OCI-LY7 (cell line): ENCODE measurements around the gene FNTB. TPM values are rescaled to one million over a fixed set of nuclear protein-coding genes. Genes with fewer than 3 reads are reported as not detected.
A peak's percentile ranks its signal among the peaks of the same experiment; 100 is the strongest.

ENCODE experiments used
- BruUV-seq: library from RNA; stranded (reverse); fragments of 400-500 nt; replicated peaks from 2 replicates; lab custom pipeline; 2021; lab: Mats Ljungman, UMichigan
- CTCF ChIA-PET: fragments of 300-600 bp; sonication (Branson Sonifier 250); formaldehyde crosslinking; loops from one replicate; lab custom pipeline; 2022; ENCODE audit warnings: antibody characterized with exemption; ENCODE audit not compliant: unreplicated experiment; lab: Charles Lee
- POLR2A ChIA-PET: fragments of 300-600 bp; sonication (Branson Sonifier 250); formaldehyde crosslinking; loops from one replicate; lab custom pipeline; 2022; ENCODE audit warnings: antibody characterized with exemption; lab: Charles Lee
- DNase-seq: peaks from one replicate; pipeline ENCODE4 v3.0.0-alpha.2; 2015; ENCODE audit warnings: low spot score
- H2AFZ ChIP-seq: fragments of 200-600 bp; sonication (generic), shearing (Covaris generic); 2 replicates; pipeline ENCODE4 v1.6.1; 2014; ENCODE audit warnings: mild to moderate bottlenecking, antibody characterized with exemption, low read length, moderate library complexity
- H3K27ac ChIP-seq: fragments of 200-600 bp; sonication (generic); 2 replicates; pipeline ENCODE4 v1.5.1; 2014; ENCODE audit warnings: mixed run types, low read depth, mild to moderate bottlenecking, moderate library complexity, low read length, inconsistent platforms; ENCODE audit not compliant: poor library complexity, severe bottlenecking
- H3K36me3 ChIP-seq: fragments of 200-600 bp; sonication (generic); 2 replicates; pipeline ENCODE4 v1.6.1; 2014; ENCODE audit warnings: mild to moderate bottlenecking, antibody characterized with exemption, low read length, moderate library complexity, mixed read lengths; ENCODE audit not compliant: insufficient read depth
- H3K4me1 ChIP-seq: fragments of 200-600 bp; sonication (generic); 2 replicates; pipeline ENCODE4 v1.5.1; 2014; ENCODE audit warnings: mild to moderate bottlenecking, low read length; ENCODE audit not compliant: insufficient read depth, poor library complexity, severe bottlenecking
- H3K4me2 ChIP-seq: fragments of 200-600 bp; sonication (generic); 2 replicates; pipeline ENCODE4 v1.6.1; 2014; ENCODE audit warnings: mild to moderate bottlenecking, low read length
- H3K4me3 ChIP-seq: fragments of 200-600 bp; sonication (generic); 2 replicates; pipeline ENCODE4 v1.5.1; 2014; ENCODE audit warnings: mild to moderate bottlenecking, low read depth, low read length; ENCODE audit not compliant: poor library complexity, severe bottlenecking
- H3K79me2 ChIP-seq: fragments of 200-600 bp; sonication (generic); 2 replicates; pipeline ENCODE4 v1.6.1; 2016; ENCODE audit warnings: low read depth, mild to moderate bottlenecking, low read length, moderate library complexity, mixed read lengths; ENCODE audit not compliant: insufficient read depth
- H3K9me2 ChIP-seq: fragments of 200-600 bp; sonication (generic); 2 replicates; pipeline ENCODE4 v1.6.1; 2016; ENCODE audit warnings: mild to moderate bottlenecking, low read length, mixed read lengths; ENCODE audit not compliant: insufficient read depth
- H3K9me3 ChIP-seq: fragments of 200-600 bp; sonication (generic); 2 replicates; pipeline ENCODE4 v1.6.1; 2014; ENCODE audit warnings: mild to moderate bottlenecking, mixed run types, low read length, mixed read lengths
- H4K20me1 ChIP-seq: fragments of 200-600 bp; sonication (generic); 2 replicates; pipeline ENCODE4 v1.6.1; 2014; ENCODE audit warnings: mild to moderate bottlenecking, antibody characterized with exemption, low read length, moderate library complexity, mixed read lengths; ENCODE audit not compliant: insufficient read depth
- EZH2phosphoT487 ChIP-seq: fragments of 200-600 bp; sonication (generic); IDR thresholded peaks from 2 replicates; pipeline ENCODE4 v1.6.1; 2018; ENCODE audit warnings: low read depth, borderline replicate concordance, mild to moderate bottlenecking, mixed run types, antibody characterized with exemption, low read length, moderate library complexity, mixed read lengths
- intact Hi-C: fragments of 100-400 bp; cut with micrococcal nuclease; formaldehyde crosslinking; loops from one replicate; pipeline ENCODE4 v1.10.0; 2022; ENCODE audit not compliant: unreplicated experiment
- total RNA-seq, 2 experiments: library from RNA; depleted of rRNA in 1 of 2; stranded (reverse); fragments of >200 nt in 1 of 2; shearing (Covaris generic) in 1 of 2; gene quantifications; 2 replicates each; pipeline ENCODE4 v1.2.3, GENCODE V29; 2014 to 2022
- TF ChIP-seq, protein P1 (sequence below): fragments of 200-600 bp; sonication (generic); conservative IDR thresholded peaks from 2 replicates; pipeline ENCODE4 v1.5.1; 2014; ENCODE audit warnings: mild to moderate bottlenecking, antibody characterized with exemption, low read length, moderate library complexity, mixed read lengths

Gene FNTB
- total RNA-seq, 2 experiments from 2014 or later: 9.2 to 18.0 TPM

GRCh38 chr14:65100922-65101541 is 114.3 kb downstream of the FNTB start:
- no peak overlapping the region for H2AFZ ChIP-seq
- CTCF ChIA-PET: no interaction called here
- no peak for DNase-seq

GRCh38 chr14:65101631-65102440 is 115.1 kb downstream of the FNTB start:
- intact Hi-C loops: loop anchor here (2.0 kb wide), 2 partner anchors 107 to 115 kb away; partner anchors contain the start of gene FNTB
- peaks cover 32% of the 10 kb centered on the region for H3K4me1 ChIP-seq
- peak overlapping the region; percentile 99 for H3K4me3 ChIP-seq
- ChIA-PET POLR2A (interaction anchor here (1.2 kb wide), 1 partner anchor 105 kb away, joined by 3 read pairs; no protein-coding TSS in a partner anchor), CTCF (no interaction called here)
- H3K79me2 ChIP-seq: peaks cover 46% of the 10 kb centered on the region
- H3K9me2 ChIP-seq: no peaks in the 10 kb centered on the region
- peak; percentile 39 for DNase-seq
- H2AFZ ChIP-seq: peak overlapping the region; percentile 63
- peak overlapping the region; percentile 92 for H3K4me2 ChIP-seq
- no TSS peak for BruUV-seq
- no peaks in the 10 kb centered on the region for H3K9me3 ChIP-seq
- peaks cover 6% of the 10 kb centered on the region; the same call in 1 of the 2 replicates for H4K20me1 ChIP-seq
- peaks cover 35% of the 10 kb centered on the region for H3K36me3 ChIP-seq
- no peak for TF ChIP-seq EZH2phosphoT487
- TF ChIP-seq, protein P1, sequence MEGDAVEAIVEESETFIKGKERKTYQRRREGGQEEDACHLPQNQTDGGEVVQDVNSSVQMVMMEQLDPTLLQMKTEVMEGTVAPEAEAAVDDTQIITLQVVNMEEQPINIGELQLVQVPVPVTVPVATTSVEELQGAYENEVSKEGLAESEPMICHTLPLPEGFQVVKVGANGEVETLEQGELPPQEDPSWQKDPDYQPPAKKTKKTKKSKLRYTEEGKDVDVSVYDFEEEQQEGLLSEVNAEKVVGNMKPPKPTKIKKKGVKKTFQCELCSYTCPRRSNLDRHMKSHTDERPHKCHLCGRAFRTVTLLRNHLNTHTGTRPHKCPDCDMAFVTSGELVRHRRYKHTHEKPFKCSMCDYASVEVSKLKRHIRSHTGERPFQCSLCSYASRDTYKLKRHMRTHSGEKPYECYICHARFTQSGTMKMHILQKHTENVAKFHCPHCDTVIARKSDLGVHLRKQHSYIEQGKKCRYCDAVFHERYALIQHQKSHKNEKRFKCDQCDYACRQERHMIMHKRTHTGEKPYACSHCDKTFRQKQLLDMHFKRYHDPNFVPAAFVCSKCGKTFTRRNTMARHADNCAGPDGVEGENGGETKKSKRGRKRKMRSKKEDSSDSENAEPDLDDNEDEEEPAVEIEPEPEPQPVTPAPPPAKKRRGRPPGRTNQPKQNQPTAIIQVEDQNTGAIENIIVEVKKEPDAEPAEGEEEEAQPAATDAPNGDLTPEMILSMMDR: no peak
- H3K27ac ChIP-seq: peak overlapping the region; percentile 63

More at GRCh38 chr14:65100922-65101541, 114.3 kb downstream of the FNTB start:
- TSS peak; percentile 63 for BruUV-seq
- no peaks in the 10 kb centered on the region for H3K9me3 ChIP-seq
- peaks cover 43% of the 10 kb centered on the region for H3K36me3 ChIP-seq
- H3K4me1 ChIP-seq: peaks cover 32% of the 10 kb centered on the region
- no peak for TF ChIP-seq EZH2phosphoT487
- TF ChIP-seq, protein P1: no peak
- peak overlapping the region; percentile 92 for H3K4me2 ChIP-seq
- intact Hi-C loops: no loop called here
- peaks cover 53% of the 10 kb centered on the region for H3K79me2 ChIP-seq
- peaks cover 6% of the 10 kb centered on the region; the same call in 1 of the 2 replicates for H4K20me1 ChIP-seq
- peak overlapping the region; percentile 5 for H3K27ac ChIP-seq
- H3K4me3 ChIP-seq: peak overlapping the region; percentile 99
- no peaks in the 10 kb centered on the region for H3K9me2 ChIP-seq
- POLR2A ChIA-PET: interaction anchor here (0.6 kb wide), 1 partner anchor 278 kb away, joined by 3 read pairs; no protein-coding TSS in a partner anchor
